Measurements from ENCODE around the gene RPA1.
"Not testable (repeated sequence)": the region's sequence is repeated elsewhere in the genome, so short reads cannot be mapped to it uniquely, and the experiment has no call there.

RPA1 gene

GRCh38 chr17:1888741-1889140 is 58.9 kb downstream of the RPA1 start:
- Histone ChIP-seq H3K9me3 (ENCODE audit: insufficient read depth, low read depth, low read length) (no peaks in the 10 kb centered on the region), H3K27me3 (ENCODE audit: insufficient read depth, low read length) (no peaks in the 10 kb centered on the region), H3K4me3 (ENCODE audit: low read length) (no peak overlapping the region), H3K27ac (ENCODE audit: low read length) (no peak overlapping the region), H3K9ac (ENCODE audit: low read depth, low read length) (no peak overlapping the region), H3K36me3 (ENCODE audit: insufficient read depth, low read depth, low read length) (peaks cover 92% of the 10 kb centered on the region), H3K4me1 (ENCODE audit: insufficient read depth, low read length) (no peaks in the 10 kb centered on the region)

- H3K4me1 ChIP-seq (ENCODE audit: insufficient read depth, low read length): no peaks in the 10 kb centered on the region
- H3K9ac ChIP-seq (ENCODE audit: low read depth, low read length): no peak overlapping the region
- H3K9me3 ChIP-seq (ENCODE audit: insufficient read depth, low read depth, low read length): no peaks in the 10 kb centered on the region
- no peaks in the 10 kb centered on the region for H3K27me3 ChIP-seq (ENCODE audit: insufficient read depth, low read length)
- H3K4me3 ChIP-seq (ENCODE audit: low read length): no peak overlapping the region
- no peak overlapping the region for H3K27ac ChIP-seq (ENCODE audit: low read length)
- peaks cover 87% of the 10 kb centered on the region for H3K36me3 ChIP-seq (ENCODE audit: insufficient read depth, low read depth, low read length)
Observed at GRCh38 chr17:1890758-1891450, 61.1 kb downstream of the RPA1 start.

DNA sequence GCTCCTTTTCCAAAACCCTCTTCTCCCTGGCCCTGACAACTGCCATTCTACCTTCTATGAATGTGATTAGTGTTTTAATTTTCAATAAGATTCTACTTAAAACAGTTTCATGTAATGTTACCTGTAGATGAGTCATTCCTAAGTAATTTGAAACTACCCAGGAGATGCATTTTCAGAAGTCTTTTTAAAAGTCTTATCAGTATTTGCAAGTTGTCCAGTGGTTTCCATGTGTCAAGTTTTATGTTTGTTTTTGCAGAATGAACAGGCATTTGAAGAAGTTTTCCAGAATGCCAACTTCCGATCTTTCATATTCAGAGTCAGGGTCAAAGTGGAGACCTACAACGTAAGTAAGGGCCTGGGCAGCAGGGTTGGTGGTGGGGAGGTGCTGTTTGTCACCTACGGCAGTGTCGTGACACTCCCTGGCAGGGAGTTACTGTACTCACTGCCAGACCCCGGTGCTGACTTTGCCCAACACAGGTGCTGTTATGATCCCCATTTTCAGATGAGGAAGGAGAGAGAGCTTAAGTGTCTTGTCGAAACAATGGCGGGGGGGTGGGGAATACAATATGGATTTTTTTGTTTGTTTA is 65.0 kb downstream of the RPA1 start:
- no peaks in the 10 kb centered on the region for H3K9me3 ChIP-seq (ENCODE audit: insufficient read depth, low read depth, low read length)
- H3K4me1 ChIP-seq (ENCODE audit: insufficient read depth, low read length): no peaks in the 10 kb centered on the region
- peaks cover 85% of the 10 kb centered on the region for H3K36me3 ChIP-seq (ENCODE audit: insufficient read depth, low read depth, low read length)
- H3K27ac ChIP-seq (ENCODE audit: low read length): no peak overlapping the region
- no peak overlapping the region for H3K4me3 ChIP-seq (ENCODE audit: low read length)
- H3K27me3 ChIP-seq (ENCODE audit: insufficient read depth, low read length): no peaks in the 10 kb centered on the region
- H3K9ac ChIP-seq (ENCODE audit: low read depth, low read length): no peak overlapping the region

- not testable (repeated sequence) for H3K9ac ChIP-seq (ENCODE audit: low read depth, low read length); H3K4me3 ChIP-seq (ENCODE audit: low read length); H3K27me3 ChIP-seq (ENCODE audit: insufficient read depth, low read length); H3K9me3 ChIP-seq (ENCODE audit: insufficient read depth, low read depth, low read length); H3K4me1 ChIP-seq (ENCODE audit: insufficient read depth, low read length); H3K27ac ChIP-seq (ENCODE audit: low read length)
- H3K36me3 ChIP-seq (ENCODE audit: insufficient read depth, low read depth, low read length): peaks cover 83% of the 10 kb centered on the region
Observed at GRCh38 chr17:1895479-1895878, 65.7 kb downstream of the RPA1 start.

DNA sequence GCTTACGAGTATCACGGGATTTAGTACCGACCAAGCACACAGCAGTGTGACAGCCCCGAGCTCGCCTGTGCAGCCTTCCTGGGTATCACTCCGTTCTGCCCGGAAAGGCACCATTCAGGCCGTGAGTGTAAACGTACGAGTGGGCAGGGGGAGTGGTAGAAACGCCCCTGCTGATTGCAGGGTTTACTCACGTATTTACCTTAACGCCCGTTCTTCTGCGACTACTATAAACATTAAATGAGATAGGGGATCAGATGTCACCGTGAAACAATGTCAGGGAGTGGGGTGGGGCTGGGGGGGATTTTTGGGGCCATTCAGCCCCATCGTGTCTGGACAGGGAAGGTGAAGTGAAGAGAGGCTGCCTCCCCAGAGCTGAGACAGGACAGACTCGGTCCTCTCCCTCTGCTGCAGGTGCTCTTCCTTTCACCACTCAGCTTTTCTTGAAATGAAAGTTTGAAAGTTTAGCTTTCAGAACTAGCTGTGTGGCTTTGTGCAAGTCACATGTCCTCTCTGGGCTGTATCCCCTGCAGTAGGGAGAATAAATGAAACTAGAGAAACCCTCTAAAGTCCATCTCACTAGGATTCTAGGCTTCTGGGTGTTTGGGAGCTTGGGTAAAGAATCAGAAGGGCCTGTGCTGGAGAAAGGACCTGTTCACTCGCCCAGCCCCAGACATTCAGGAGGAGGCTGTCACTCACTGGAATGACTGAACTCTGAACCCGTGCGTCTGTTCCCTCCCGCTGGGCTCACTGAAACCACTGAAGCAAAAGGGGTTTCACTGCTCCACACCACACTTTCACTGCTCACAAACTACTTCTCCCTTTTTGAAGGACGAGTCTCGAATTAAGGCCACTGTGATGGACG is 66.7 kb downstream of the RPA1 start:
- H3K36me3 ChIP-seq (ENCODE audit: insufficient read depth, low read depth, low read length): peaks cover 73% of the 10 kb centered on the region

GRCh38 chr17:1897105-1897656 is 67.4 kb downstream of the RPA1 start:
- no peak overlapping the region for H3K27ac ChIP-seq (ENCODE audit: low read length)
- no peaks in the 10 kb centered on the region for H3K4me1 ChIP-seq (ENCODE audit: insufficient read depth, low read length)
- H3K9ac ChIP-seq (ENCODE audit: low read depth, low read length): no peak overlapping the region
- no peaks in the 10 kb centered on the region for H3K9me3 ChIP-seq (ENCODE audit: insufficient read depth, low read depth, low read length)
- no peak overlapping the region for H3K4me3 ChIP-seq (ENCODE audit: low read length)
- peaks cover 66% of the 10 kb centered on the region for H3K36me3 ChIP-seq (ENCODE audit: insufficient read depth, low read depth, low read length)
- H3K27me3 ChIP-seq (ENCODE audit: insufficient read depth, low read length): no peaks in the 10 kb centered on the region

More for the DNA sequence above, 66.7 kb downstream of the RPA1 start:
- no peaks in the 10 kb centered on the region for H3K4me1 ChIP-seq (ENCODE audit: insufficient read depth, low read length)
- no peak overlapping the region for H3K27ac ChIP-seq (ENCODE audit: low read length)
- no peak overlapping the region for H3K4me3 ChIP-seq (ENCODE audit: low read length)
- H3K27me3 ChIP-seq (ENCODE audit: insufficient read depth, low read length): no peaks in the 10 kb centered on the region
- no peaks in the 10 kb centered on the region for H3K9me3 ChIP-seq (ENCODE audit: insufficient read depth, low read depth, low read length)
- H3K9ac ChIP-seq (ENCODE audit: low read depth, low read length): no peak overlapping the region

GRCh38 chr17:1898332-1898731 is 68.5 kb downstream of the RPA1 start:
- Histone ChIP-seq H3K27me3 (ENCODE audit: insufficient read depth, low read length) (peaks cover 3% of the 10 kb centered on the region; the same call in 1 of the 2 replicates), H3K9ac (ENCODE audit: low read depth, low read length) (no peak overlapping the region), H3K27ac (ENCODE audit: low read length) (no peak overlapping the region), H3K9me3 (ENCODE audit: insufficient read depth, low read depth, low read length) (no peaks in the 10 kb centered on the region), H3K4me1 (ENCODE audit: insufficient read depth, low read length) (no peaks in the 10 kb centered on the region), H3K4me3 (ENCODE audit: low read length) (no peak overlapping the region), H3K36me3 (ENCODE audit: insufficient read depth, low read depth, low read length) (peaks cover 54% of the 10 kb centered on the region)

DNA sequence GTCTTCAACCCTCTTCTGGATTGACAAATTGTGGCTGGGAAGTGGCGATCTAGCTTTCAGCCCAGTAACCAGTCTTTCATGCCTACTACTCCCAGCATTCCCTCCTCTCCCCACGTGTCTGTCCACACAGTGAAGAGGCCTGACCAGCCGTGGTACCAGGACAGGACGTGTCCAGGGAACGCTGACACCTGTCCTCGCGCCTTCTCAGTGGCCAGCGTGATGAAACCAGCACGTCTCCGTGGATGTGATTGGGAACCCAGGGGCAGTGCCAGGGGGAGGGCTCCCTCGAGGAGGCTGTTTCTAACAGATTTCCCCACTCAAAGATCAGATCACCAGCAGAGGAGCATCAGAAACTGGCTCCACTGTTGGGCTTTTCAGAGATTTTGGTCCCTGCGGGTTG is 69.1 kb downstream of the RPA1 start:
- no peaks in the 10 kb centered on the region for H3K9me3 ChIP-seq (ENCODE audit: insufficient read depth, low read depth, low read length)
- H3K36me3 ChIP-seq (ENCODE audit: insufficient read depth, low read depth, low read length): peaks cover 49% of the 10 kb centered on the region
- no peak overlapping the region for H3K4me3 ChIP-seq (ENCODE audit: low read length)
- H3K4me1 ChIP-seq (ENCODE audit: insufficient read depth, low read length): no peaks in the 10 kb centered on the region
- H3K27ac ChIP-seq (ENCODE audit: low read length): no peak overlapping the region
- no peak overlapping the region for H3K9ac ChIP-seq (ENCODE audit: low read depth, low read length)
- peaks cover 8% of the 10 kb centered on the region for H3K27me3 ChIP-seq (ENCODE audit: insufficient read depth, low read length)

DNA sequence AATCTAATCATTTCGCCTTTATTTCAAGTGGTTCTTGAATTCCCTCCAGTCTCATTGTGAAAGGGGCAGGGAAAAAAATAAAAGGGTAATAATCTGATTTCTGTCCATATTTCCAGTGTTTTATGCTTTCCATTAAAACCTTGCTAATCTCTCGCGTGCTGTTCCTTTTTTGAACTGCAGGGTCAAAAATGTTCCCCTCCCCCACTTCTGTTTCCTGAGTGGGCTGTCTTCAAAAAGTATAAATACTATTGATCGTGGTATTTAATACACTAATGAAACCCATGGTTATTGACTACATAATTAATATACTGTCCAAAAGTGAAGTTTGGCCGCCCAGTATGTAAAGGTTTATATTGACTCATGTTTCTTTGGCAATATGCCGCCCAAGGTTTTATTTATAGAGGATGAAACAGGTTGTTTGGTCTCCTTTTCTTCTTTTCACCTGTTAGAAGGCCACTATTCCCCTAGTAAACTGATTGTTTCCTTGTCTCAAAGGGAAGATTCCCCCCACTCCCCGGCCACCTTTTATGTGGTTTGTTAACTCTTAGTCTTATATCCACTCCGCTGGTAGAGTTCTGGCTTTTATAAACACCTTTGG is 69.7 kb downstream of the RPA1 start:
- Histone ChIP-seq H3K4me1 (ENCODE audit: insufficient read depth, low read length) (no peaks in the 10 kb centered on the region), H3K4me3 (ENCODE audit: low read length) (no peak overlapping the region), H3K9me3 (ENCODE audit: insufficient read depth, low read depth, low read length) (no peaks in the 10 kb centered on the region), H3K36me3 (ENCODE audit: insufficient read depth, low read depth, low read length) (peaks cover 43% of the 10 kb centered on the region), H3K27me3 (ENCODE audit: insufficient read depth, low read length) (peaks cover 15% of the 10 kb centered on the region), H3K27ac (ENCODE audit: low read length) (no peak overlapping the region), H3K9ac (ENCODE audit: low read depth, low read length) (no peak overlapping the region)

GRCh38 chr17:1904273-1905182 is 74.7 kb downstream of the RPA1 start:
- Histone ChIP-seq H3K9me3 (ENCODE audit: insufficient read depth, low read depth, low read length) (no peaks in the 10 kb centered on the region), H3K27me3 (ENCODE audit: insufficient read depth, low read length) (peaks cover 65% of the 10 kb centered on the region), H3K4me3 (ENCODE audit: low read length) (no peak overlapping the region), H3K4me1 (ENCODE audit: insufficient read depth, low read length) (no peaks in the 10 kb centered on the region), H3K27ac (ENCODE audit: low read length) (no peak overlapping the region), H3K36me3 (ENCODE audit: insufficient read depth, low read depth, low read length) (no peaks in the 10 kb centered on the region), H3K9ac (ENCODE audit: low read depth, low read length) (no peak overlapping the region)

Measured in iPS-20b (cell line).